Fibroblast of villous mesenchyme (primary cell): ENCODE data around the gene NUSAP1. TPM values are rescaled to one million over a fixed set of nuclear protein-coding genes. Genes with fewer than 3 reads are reported as not detected.
"Not testable (repeated sequence)": the region's sequence is repeated elsewhere in the genome, so short reads cannot be mapped to it uniquely, and the experiment has no call there.

Source experiments
- DNase-seq: peaks from one replicate; pipeline ENCODE4 v3.0.0-alpha.2; 2010; ENCODE audit warnings: low read depth
- H3K4me3 ChIP-seq: 2 replicates; pipeline ENCODE4 v1.5.1; 2011; ENCODE audit warnings: low read depth, mild to moderate bottlenecking, low read length
- total RNA-seq: library from RNA; depleted of rRNA; stranded (reverse); fragments of >200 nt; gene quantifications from 2 replicates; pipeline ENCODE4 v1.2.3, GENCODE V29; 2012
- TF ChIP-seq, protein P1 (sequence below): IDR thresholded peaks from 2 replicates; pipeline ENCODE4 v1.5.1; 2012; ENCODE audit warnings: low read depth, mild to moderate bottlenecking, low read length; ENCODE audit not compliant: insufficient read depth

Gene NUSAP1
- total RNA-seq, 1 donor, result 59.2 TPM

DNA sequence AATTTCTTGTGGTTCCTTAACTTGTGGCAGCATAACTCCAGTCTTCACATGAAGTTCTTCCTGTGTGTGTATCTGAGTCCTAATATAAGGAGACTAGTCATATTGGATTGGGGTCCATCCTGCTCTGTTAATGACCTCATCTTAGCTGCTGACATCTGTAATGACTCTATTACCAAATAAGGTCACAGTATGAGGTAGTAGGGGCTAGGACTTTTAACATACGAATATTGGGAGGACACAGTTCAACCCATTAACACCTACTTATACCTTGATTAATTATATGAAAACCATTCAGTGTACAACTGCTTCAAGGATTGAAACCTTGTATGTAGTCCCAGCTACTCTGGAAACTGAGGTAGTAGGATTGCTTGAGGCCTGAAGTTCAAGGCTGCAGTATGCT is 44.2 kb upstream of the NUSAP1 start:
- TF ChIP-seq, protein P1, sequence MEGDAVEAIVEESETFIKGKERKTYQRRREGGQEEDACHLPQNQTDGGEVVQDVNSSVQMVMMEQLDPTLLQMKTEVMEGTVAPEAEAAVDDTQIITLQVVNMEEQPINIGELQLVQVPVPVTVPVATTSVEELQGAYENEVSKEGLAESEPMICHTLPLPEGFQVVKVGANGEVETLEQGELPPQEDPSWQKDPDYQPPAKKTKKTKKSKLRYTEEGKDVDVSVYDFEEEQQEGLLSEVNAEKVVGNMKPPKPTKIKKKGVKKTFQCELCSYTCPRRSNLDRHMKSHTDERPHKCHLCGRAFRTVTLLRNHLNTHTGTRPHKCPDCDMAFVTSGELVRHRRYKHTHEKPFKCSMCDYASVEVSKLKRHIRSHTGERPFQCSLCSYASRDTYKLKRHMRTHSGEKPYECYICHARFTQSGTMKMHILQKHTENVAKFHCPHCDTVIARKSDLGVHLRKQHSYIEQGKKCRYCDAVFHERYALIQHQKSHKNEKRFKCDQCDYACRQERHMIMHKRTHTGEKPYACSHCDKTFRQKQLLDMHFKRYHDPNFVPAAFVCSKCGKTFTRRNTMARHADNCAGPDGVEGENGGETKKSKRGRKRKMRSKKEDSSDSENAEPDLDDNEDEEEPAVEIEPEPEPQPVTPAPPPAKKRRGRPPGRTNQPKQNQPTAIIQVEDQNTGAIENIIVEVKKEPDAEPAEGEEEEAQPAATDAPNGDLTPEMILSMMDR, result no peak
- no peak overlapping the region for H3K4me3 ChIP-seq
- DNase-seq, result no peak

DNA sequence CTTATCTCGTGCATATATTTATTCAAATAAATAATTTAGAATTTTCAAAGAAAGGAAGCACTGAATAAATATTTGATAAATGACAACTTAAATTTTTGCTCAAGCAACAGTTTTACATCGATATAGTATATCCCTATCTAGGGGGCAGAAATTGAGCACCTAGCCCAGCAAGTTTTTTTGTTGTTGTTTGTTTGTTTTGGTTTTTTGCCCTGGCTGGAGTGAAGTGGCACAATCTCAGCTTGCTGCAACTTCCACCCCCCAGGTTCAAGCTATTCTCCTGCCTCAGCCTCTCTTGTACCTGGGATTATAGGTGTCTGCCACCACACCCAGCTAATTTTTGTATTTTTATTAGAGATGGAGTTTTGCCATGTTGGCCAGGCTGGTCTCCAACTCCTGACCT is 42.7 kb upstream of the NUSAP1 start:
- no peak overlapping the region for H3K4me3 ChIP-seq
- TF ChIP-seq, protein P1, result no peak
- no peak for DNase-seq

DNA sequence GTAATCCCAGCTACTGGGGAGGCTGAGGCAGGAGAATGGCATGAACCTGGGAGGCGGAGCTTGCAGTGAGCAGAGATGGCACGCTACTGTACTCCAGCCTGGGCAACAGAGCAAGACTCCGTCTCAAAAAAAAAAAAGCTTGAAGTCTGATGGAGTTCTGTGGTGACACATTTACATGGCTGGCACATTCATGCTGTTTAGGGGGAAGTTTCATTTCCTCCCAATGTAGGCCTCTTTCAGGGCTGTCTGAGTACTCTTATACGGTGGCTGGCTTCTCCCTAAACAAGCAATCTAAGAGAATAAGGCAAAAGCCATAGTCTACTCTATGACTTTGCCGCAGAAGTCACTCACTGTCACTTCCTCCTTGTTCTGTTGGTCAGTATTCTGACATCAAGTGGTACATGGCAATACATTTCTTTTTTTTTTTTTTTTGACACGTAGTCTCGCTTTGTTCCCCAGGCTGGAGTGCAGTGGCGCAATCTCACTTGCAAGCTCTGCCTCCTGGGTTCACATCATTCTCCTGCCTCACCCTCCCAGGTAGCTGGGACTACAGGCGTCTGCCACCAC is 41.5 kb upstream of the NUSAP1 start:
- DNase-seq, result no peak
- H3K4me3 ChIP-seq, result no peak overlapping the region
- TF ChIP-seq, protein P1, result no peak

DNA sequence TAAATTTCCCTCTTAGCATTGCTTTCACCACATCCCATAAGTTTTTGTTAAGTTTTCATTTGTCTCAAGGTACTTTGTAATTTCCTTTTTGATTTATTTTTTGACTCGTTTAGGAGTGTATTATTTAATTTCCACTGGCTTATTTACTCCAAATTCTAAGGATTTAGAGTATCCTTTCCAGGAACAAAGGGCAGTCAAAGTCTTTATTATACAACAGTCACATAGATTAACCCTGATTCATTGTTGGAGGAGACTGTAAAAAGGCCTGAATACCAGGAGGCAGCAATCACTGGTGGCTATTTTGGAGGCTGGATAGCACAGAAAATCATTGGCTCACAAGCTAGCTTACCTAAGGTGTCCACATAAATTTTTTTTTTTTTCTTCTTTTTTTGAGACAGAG is 40.2 kb upstream of the NUSAP1 start:
- H3K4me3 ChIP-seq, result no peak overlapping the region
- TF ChIP-seq, protein P1, result no peak
- no peak for DNase-seq

DNA sequence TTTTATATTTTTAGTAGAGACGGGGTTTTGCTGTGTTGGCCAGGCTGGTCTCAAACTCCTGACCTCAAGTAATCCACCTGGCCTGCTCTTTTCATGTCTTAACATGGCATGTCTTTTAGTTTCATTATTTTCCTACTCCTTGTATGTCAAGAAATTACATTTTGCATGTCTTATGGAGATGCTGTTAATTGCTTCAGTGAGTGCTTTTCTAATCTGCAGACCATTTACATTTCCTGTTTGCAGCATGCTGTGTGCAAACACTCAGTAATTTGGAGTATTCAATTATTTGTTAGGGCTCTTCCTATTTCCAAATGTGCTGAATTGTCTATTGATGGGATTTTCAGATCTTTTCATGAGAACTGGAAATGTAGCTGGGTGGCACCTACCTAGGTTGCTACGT is 31.5 kb upstream of the NUSAP1 start:
- DNase-seq, H3K4me3 ChIP-seq: not testable (repeated sequence)

DNA sequence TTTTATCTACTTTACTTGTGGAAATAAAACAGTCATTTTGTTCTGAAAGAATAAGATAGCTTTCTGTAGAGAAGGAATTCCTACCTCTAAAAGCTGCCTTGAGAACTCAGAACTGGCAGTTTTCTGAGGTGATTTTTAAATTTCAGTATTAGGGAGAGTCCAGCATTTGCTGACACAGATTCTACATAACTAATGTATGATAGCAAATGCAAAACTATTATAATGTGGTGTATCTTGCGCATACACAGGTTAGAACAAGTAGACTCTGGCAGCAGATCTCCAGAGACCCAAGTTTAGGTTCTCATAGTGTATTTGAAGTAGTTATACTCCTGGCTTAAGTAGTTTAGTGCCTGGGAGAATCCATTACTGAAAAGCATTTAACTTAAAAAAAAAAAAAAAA is 31.1 kb upstream of the NUSAP1 start:
- H3K4me3 ChIP-seq, result no peak overlapping the region
- TF ChIP-seq, protein P1, result no peak
- DNase-seq, result no peak

DNA sequence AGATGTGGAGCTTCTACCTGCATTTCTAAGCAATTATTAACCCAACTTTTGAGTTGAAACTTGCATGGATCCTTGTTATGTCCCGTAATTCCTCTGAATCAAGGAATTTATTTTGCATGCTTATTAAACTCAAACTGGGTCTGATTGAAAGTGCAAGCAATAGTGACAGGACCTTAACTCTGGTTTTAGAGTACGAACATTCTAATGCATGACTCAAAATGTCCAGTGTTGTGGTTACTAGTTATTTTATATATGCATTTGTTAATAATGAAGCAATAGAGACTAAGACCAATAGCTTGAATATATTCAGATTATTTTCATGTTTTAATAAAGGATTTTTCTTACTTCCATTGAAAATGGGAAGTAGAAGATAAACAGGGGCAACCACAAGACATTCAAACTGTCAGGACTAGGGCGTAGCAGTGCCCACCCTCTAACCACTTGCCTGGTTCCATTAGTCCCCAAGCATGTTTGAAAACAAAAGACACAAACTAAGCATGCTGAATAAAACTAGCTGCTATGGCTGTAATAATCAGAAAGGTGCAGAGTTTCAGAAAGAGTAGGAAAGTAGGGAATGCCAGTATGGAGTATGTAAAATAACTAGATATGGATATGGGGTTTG is 28.4 kb upstream of the NUSAP1 start:
- no peak overlapping the region for H3K4me3 ChIP-seq
- TF ChIP-seq, protein P1, result no peak
- DNase-seq, result no peak
